ENCODE data around the gene MAD1L1.

MAD1L1 gene

DNA sequence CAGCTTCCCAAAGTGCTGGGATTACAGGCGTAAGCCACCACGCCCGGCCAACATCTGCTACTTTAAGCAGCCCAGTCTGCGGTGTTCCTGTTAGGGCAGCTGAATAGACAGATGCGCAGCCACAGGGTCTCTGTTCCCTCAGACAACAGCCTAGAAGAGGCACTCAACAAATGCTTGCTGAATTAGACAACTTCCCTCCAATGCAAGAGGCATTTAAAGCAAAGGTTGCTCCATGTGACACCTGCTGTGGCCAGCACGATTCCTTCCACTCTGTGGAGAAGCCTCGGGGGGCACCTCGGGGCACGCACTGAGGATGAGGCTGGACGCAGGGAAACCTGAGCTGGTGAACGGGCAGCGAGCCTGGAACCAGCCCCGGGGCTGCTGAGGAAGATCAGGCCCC lies 237.8 kb downstream of the MAD1L1 start:
- no peak for DNase-seq

GRCh38 chr7:1993776-1994740 lies 238.7 kb downstream of the MAD1L1 start:
- no peak for DNase-seq

DNA sequence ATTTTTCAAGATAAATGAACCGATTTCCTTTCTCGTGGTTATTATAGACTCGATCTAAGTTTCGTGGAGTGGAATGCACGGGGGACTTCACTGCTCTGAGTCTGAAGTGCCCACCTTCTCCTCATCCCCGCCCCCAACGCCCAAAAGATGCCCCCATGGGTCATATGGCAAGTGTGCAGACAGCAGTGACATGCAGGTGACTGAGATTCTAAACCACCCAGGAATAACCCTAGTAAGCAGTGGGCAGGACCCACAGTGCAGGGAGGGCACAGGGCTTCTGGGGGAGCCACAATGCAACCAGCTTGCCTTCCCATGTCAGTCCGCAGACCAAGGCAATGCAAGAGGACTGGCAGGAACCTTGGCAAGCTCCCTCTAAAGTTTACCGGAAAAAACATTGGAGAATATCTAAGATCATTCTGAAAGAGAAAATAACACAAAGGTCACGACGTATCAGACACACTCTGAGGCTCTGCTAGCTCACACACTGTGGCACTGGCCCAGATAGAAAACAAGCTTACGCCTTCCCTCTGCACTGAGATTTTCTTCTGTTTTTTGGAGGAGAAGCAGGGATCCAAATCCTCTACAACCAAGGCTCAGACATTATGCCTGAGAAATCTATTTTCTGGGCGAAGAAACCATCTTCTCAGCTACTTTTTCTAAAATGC lies 239.6 kb downstream of the MAD1L1 start:
- DNase-seq, result no peak

- no peak for DNase-seq
Observed at GRCh38 chr7:1992554-1992953, 240.2 kb downstream of the MAD1L1 start.

GRCh38 chr7:1990001-1990670 lies 242.6 kb downstream of the MAD1L1 start:
- no peak for DNase-seq

- no peak for DNase-seq
Observed at GRCh38 chr7:1989049-1989860, 243.5 kb downstream of the MAD1L1 start.

GRCh38 chr7:1988533-1988930 lies 244.2 kb downstream of the MAD1L1 start:
- no peak for DNase-seq

DNA sequence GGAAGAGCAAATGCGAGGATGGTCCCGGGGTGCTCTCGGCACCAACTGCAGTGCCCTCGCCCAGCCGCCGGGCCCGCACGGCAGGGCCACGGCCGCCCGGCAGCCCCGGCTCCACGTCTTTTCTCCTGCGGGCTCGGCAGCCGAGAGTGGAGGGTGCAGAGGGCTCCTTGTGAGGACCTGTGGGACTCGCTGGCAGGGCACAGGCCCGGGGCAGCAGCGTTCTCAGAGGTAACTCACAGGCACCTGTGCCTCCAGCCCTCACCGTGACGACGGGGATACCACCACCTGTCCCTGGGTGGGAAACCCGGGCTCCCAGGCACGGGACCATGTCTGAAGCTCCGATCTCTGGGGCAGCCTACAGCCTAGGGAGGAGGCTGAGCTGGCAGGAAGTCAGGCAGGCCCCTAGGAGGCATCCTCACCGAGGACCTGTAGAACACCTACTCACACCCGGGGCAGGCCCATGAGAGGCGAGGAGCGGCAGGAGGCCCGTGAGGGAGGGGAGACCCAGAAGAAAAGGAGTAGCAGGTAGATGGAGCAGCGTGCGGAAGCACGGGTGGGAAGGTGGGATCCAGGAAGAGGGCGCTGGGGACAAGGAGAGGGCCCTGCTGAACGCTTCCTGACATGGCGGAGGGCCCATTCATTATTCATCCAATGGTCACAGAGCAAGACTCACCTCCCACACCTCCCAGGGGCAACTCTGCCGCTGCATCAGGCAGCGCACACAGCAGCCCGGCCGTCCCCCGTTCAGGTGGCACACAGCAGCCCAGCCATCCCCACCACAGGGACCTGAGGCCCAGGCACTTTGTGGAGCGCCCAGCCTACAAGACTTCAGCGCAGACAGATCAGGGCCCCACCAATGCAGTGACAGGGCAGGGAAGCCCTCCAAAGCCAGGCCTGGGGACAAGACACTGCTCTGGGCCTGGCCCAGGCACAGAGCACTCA lies 244.9 kb downstream of the MAD1L1 start:
- DNase-seq, result peak in 2 of 6 experiments; percentile 4 to 18

GRCh38 chr7:1987084-1987535 lies 245.6 kb downstream of the MAD1L1 start:
- no peak for DNase-seq

DNA sequence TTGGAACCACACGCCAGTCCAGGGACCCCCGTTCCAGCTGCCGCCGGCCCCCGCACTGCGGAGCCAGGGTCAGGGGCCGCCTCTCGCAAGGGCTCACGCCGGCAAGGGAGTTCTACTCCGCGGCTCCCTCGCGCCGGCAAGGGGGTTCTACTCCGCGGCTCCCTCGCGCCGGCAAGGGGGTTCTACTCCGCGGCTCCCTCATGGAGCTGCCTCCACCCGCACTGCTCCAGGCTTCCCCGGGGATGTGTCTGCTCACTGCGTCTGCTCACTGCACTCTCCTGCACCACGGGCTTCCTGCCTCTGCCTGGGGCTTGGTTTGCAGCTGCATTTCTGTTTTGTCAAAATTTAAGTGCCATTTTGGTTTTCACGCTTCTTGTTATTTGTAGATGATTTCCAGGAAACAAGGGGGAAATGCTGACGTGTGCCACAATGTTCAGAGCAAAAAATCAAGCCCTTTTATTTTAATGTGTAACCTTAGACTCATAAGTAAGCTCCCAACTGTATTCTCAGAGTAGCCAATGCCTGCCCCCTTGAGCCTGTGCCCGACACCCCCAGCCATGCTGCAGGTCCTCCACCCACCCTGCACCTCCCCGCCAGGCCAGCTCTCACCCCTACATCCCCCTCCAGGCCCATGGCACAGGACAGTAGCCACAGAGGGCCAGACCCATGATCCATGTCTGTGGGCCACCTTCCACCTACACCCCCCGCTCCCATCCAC lies 246.2 kb downstream of the MAD1L1 start:
- peak in 3 of 6 experiments; percentile 59 to 75 (median 71) for DNase-seq

- no peak for DNase-seq
Observed at GRCh38 chr7:1985936-1986335, 246.8 kb downstream of the MAD1L1 start.

DNA sequence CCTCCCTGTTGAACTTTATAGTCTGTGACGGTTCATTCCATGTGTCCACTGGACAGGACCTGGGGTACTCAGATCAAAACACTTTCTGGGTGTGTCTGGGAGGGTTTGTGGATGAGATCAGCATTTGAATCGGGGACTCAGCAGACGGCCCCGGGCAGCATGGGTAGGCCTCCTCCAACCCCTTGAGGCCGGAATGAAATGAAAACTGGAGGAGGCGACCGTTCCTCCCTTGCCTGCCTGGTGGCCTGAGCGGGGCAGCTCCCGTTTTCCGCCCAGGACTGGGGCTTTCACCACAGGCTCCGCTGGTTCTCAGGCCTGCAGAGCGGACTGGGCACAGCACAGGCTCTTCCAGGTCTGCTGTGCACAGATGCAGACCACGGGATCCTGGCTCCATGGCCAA lies 247.7 kb downstream of the MAD1L1 start:
- DNase-seq, result no peak

DNA sequence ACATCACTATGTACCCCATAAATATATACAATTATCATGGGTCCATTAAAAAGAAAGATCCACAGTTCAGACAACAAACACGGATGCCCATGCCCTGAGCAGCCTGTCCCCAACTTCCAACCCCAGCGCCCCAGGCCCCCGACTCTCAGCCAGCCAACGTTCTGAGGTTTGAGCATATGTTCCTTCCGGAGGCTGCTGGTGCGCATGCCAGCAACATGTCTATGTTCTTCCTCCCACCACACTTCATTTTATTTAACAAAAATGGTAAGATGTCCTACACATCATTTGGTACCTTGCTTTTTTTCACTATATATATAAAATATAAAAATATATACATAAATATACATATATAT lies 250.9 kb downstream of the MAD1L1 start:
- no peak for DNase-seq

DNA sequence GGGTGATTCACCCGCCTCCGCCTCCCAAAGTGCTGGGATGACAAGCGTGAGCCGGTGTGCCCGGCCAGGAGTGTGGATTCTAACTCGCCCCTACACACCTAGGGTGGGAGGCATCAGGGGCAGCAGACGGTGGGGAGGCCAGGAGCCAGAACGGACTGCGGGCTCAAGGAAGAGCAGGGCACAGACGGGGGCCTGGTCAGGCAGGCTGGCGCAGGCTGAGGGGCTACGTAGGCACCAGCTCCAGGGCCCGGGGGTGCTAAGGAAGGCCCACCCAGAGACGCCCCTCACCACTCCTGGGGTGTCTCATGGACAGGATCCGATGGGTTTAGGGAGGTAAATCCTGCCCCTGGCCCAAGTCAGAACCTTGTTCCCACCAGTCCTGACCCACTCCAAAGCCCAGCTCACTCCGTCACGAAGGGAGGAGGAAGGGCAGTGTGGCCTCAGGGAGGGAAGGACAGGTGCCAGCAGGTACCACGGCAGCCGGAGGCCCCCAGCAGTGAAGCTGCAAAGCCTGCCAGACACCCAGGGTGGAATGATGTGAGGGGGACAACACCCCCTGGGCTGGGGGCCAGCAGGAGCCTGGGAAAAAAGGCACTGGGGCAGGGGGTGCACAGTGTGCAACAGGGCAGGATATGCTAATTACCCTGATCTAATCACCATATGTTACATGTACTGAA lies 251.4 kb downstream of the MAD1L1 start:
- no peak for DNase-seq

DNA sequence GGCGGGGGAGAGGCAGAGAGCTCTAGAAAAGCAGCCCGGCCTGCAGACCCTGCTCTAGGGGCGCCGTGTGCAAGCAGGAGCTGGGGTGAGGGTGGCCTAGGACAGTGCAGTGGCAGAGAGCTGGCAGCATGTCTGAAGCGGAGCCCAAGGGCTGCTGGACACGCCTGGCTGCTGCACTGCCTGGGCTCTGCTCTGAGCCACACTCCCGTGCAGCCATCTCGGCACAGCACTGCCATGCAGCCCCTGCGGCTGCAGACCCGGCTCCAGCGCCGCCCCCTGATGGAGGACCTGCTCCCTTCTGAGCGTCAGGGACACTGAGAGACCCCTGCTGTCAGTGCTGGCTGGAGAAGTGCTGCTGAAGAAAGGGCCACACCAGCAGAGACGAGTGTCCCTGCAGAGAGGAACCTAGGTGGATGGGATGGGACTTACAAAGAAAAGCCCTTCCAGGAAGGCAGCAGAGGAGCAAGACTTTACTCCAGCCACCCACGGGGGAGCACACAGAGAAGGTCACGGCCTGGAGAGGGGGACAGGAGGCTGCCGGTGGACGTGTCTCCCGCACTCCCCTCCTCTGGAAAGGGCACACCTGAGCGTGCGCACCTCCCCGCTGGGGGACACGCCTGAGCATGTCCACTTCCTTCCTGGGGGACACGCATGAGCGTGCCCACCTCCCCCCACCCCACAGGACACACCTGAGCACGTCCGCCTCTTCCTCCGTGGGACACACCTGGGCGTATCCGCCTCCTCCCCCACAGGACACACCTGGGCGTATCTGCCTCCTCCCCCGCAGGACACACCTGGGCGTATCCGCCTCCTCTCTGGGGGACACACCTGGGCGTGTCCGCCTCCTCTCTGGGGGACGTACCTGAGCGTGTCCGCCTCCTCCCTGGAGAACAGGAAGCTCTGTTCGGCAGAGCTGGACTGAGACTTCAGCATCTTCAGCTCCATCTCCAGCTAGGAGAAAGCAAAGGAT lies 252.9 kb downstream of the MAD1L1 start:
- no peak for DNase-seq

DNA sequence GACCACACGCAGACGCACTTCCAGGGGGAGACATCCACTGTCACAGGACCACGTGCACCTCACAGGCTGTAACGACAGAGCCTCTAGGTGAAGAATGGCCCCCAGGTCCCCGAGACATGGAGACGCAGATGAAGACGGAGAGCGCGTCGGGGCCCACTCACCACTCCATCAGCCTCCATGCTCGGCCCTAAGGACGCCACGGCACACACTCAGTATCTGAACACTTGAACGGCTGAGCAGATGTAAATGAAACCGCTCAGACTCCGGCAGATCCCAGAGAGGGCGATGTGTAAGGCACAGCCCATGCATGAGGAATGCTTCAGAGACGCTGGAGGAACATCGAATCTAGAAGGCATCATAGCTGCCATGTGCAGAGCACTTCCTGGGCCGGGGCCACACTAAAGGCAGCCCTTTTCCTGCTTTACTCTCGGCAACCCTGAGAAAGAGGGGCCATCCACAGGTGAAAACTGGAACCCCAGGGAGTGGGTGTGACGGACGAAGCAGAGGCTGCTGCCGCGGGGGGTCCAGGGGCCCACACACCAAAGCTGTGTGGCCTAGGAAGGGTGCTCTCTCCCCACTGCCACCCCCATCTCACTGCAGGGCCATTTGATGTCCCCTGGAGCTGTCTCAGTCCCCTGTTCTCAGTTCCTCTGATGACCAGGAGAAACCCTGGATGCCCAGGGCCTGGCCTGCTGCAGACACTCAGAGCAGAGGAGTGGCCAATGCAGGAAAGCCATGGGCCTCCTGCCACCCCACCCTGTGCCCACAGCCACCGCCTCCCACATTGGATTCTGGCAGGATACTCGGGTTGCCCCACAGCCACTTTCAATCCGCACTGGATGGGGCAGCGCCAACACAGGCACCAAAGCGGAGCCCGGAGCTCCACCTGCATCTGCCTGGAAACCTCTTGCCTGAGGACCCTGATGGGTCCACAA lies 253.8 kb downstream of the MAD1L1 start:
- peak in 2 of 6 experiments; percentile 10 to 22 for DNase-seq

DNA sequence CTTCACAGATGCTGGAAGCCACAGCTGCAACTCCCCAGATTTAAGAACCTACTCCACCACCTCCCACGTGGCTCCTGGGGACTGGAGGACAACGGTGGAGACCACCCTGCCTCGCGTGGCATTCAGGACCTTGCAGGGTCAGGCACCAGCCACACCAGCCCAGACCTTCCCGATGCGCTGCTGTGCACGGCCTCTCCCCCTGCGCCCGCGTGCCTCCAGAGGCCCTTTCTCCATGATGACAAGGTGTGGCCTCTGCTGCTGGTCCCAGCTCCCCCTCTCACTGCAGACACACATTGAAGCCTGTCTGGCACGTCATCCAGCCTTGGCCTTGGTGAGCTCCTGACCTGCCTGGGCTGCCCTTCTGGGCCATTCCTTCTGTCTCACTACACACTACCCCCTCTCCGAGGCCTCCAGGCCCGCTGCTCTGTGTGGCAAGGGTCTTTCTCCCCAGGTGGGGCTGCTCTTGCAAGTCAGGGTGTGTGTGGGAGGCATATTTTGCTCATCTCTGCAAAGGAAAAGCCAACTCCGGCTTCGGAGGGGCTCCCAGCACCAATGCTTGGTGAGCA lies 254.8 kb downstream of the MAD1L1 start:
- DNase-seq, result no peak
